ENCODE data around the gene KRT36.

DNA sequence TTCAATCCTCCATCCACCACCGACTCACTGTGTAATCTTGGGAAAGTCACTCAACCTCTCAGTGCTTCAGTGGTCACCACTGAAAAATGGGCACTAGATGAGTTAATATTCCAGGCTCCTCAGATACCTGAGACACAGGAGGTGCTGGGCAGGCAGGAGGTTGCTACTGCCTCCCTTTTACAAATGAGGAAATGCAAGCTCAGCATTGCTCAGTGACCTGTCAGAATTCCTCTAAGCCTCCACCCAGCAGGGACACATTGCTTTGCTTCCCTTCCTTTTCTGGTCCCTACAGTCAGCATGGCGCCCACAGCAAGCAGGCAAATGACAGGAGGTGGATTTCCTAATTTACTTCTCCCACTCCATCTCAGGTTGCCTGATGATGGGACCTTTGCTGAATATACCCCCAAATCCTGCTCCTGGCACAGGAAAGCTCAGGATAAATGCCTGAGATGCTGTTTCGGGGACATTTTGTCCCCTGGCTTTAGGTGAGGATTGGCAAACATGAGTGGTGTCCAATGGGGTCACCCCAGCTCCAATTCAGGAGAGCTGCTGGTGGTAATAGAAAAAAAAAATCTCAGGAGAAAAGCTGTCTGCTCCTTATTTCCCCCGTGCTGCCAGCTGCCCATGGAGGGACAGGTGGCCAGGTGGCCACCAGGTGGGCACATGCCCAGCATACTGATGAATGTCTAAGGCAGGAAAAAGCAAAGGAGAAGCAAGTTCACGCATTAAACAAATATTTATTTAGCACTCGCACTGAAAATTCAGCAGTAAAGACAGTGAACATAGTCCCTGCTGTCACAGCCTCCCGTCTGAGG is 20.7 kb upstream of the KRT36 start:
- no peak for TF ChIP-seq POLR2A (IDR thresholded peaks at IDR 0.05)
- TF ChIP-seq, protein P1, sequence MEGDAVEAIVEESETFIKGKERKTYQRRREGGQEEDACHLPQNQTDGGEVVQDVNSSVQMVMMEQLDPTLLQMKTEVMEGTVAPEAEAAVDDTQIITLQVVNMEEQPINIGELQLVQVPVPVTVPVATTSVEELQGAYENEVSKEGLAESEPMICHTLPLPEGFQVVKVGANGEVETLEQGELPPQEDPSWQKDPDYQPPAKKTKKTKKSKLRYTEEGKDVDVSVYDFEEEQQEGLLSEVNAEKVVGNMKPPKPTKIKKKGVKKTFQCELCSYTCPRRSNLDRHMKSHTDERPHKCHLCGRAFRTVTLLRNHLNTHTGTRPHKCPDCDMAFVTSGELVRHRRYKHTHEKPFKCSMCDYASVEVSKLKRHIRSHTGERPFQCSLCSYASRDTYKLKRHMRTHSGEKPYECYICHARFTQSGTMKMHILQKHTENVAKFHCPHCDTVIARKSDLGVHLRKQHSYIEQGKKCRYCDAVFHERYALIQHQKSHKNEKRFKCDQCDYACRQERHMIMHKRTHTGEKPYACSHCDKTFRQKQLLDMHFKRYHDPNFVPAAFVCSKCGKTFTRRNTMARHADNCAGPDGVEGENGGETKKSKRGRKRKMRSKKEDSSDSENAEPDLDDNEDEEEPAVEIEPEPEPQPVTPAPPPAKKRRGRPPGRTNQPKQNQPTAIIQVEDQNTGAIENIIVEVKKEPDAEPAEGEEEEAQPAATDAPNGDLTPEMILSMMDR (IDR thresholded peaks at IDR 0.05) = no peak
- TF ChIP-seq POLR2AphosphoS5 (IDR thresholded peaks at IDR 0.05) = no peak
